ENCODE measurements around the gene BAIAP2. TPM values are rescaled to one million over a fixed set of nuclear protein-coding genes. Genes with fewer than 3 reads are reported as not detected.
"Not testable (repeated sequence)": the region's sequence is repeated elsewhere in the genome, so short reads cannot be mapped to it uniquely, and the experiment has no call there.

Gene BAIAP2
- polyA plus RNA-seq, 3 donors, result 42.8 to 49.4 (median 43.0) TPM

- DNase-seq, result no peak
These were observed 35.2 kb upstream of the BAIAP2 start for GRCh38 chr17:80999536-81000333.

GRCh38 chr17:81000334-81000630 is 34.7 kb upstream of the BAIAP2 start:
- no peak for DNase-seq

GRCh38 chr17:81000631-81001357 is 34.2 kb upstream of the BAIAP2 start:
- DNase-seq, result no peak

DNA sequence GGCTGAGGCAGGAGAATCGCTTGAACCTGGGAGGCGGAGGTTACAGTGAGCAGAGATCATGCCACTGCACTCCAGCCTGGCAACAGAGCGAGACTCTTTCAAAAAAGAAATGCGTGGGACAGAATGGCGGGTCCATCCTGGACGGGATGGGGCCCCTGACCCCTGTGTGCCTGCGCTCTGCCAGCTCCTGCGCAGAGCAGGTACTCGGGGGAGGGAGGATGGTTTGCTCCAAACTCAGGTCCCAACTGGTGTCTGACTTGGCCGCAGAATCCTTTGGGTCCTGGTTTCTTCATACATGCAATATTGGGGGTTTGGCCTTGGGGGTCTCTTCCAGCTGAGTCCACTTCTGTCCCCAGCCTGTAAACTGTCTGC is 33.0 kb upstream of the BAIAP2 start:
- no peak for DNase-seq

- DNase-seq, result no peak
These were observed 32.3 kb upstream of the BAIAP2 start for GRCh38 chr17:81002409-81003361.

DNA sequence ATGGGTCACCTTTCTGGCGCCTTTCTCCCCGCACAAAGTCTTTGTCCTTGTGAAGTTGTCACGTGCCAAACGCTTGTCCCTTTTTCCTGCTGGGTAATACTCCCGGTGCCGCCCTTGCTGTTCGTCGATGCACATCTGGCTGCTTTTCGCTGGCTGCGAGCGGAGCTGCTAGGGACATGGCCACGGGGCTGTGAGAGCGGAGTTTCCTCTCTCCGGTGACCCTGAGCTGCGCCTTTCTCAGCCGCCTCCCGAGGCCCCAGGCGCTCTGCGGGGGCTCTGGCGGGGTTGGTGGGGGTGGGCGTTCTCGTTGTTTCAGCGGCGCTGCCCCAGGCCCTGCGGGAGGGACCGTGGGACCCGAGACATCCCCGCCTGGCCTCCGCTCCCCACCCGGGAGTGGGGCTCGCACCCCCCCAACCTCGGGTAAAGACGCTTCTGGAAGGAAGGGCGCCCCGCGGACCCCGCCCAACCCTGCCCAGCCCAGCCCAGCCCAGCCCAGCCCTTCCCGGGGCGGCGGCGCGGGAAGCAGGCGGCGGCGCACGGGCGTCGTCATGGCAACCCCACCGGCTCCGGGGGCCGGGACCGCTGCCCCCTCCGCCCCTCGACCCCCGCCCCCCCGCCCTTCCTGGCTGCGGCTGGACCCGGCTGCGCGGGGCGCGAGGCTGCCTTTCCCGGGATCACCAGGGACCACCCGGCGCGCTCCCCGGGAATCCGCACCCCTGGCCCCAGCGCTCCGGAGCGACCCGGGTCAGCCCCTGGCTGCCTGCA is 31.1 kb upstream of the BAIAP2 start:
- no peak for DNase-seq

GRCh38 chr17:81006891-81007290 is 28.1 kb upstream of the BAIAP2 start:
- DNase-seq, result no peak

DNA sequence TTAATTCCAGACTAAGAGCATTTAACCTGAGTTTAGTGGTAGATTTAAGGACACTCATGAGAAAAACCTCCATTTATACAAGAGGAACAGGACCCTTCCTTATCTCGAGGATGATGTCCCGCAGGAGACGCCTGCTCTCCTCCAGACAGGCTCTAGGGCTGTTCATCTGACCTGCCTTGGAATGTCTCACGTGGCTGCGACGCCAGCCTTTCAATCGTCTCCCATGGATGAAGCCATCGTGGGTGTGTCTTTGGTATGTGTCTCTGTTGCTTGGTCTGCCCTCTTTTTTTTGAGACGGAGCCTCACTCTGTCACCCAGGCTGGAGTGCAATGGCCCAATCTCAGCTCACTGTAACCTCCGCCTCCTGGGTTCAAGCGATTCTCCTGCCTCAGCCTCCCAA is 26.8 kb upstream of the BAIAP2 start:
- no peak for DNase-seq

- DNase-seq, result no peak
These were observed 25.8 kb upstream of the BAIAP2 start for GRCh38 chr17:81009136-81009535.

GRCh38 chr17:81010935-81011334 is 24.0 kb upstream of the BAIAP2 start:
- no peak for DNase-seq

DNA sequence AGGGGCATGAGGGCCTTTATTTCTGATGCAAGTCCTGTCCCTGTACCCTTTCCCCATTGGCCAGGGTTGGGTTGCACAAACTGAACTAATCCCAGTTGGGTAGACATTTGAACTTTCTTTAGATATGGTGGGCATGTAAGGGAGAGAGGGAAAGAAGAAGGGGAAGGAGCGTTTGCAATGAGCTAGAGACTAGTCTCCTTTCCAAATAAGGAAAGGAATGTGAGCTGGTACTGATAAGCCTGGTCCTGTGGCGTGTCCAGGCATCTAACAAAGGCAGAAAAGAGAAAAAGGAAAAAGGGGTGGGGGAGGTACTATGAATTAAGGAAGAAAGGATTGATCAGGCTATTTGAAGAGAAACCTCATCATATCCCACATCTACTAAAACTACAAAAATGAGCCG is 23.0 kb upstream of the BAIAP2 start:
- no peak for DNase-seq

DNA sequence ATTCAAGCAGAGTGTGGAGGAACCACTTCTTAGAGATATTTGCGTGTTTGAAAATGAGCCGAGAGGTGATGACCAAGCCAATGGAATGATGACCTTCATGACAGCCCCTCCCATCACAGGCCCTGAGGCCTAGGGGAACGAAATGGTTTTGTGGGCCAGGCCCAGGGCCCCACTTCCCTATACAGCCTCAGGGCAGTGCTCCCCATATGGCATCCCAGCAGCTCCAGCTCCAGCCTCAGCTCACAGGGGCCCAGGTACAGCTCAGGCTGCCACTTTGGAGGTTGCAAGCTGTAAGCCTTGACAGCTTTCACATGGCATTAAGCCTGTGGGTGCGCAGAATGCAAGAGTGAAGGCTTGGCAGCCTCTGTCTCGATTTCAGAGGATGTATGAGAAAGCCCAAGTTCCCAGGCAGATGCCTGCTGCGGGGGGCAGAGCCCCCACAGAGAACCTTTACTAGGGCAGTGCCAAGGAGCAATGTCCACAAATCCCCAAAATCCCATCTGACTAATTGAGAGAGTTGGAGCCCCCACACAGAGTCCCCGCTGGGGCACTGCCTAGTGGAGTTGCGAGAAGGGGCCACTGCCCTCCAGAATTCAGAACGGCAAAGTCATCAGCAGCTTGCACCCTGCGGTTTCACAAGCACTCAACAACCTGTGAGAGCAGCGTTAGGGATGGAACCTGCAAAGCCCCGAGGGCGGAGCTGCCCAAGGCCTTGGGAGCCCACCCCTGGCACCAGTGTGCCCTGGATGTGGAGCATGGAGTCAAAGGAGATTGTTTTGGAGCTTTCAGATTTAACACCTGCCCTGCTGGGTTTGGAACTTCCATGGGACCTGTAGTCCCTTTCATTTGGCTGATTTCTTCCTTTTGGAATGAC is 22.1 kb upstream of the BAIAP2 start:
- DNase-seq, result no peak

DNA sequence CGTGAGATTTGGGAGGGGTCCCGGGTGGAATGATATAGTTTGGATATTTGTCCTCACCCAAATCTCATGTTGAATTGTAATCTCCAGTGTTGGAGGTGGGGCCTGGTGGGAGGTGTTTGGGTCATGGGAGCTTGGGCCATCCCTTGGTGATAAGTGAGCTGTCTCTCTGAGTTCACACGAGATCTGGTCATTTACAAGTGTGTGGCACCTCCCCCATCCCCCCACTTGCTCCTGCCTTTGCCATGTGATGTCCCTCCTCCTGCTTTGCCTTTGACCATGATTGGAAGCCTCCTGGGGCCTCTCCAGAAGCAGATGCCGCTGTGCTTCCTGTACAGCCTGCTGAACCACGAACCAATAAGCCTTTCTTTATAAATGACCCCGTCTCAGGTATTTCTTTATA is 21.3 kb upstream of the BAIAP2 start:
- no peak for DNase-seq

GRCh38 chr17:81015136-81015535 is 19.8 kb upstream of the BAIAP2 start:
- DNase-seq, result no peak

GRCh38 chr17:81016575-81016974 is 18.4 kb upstream of the BAIAP2 start:
- DNase-seq, result no peak

DNA sequence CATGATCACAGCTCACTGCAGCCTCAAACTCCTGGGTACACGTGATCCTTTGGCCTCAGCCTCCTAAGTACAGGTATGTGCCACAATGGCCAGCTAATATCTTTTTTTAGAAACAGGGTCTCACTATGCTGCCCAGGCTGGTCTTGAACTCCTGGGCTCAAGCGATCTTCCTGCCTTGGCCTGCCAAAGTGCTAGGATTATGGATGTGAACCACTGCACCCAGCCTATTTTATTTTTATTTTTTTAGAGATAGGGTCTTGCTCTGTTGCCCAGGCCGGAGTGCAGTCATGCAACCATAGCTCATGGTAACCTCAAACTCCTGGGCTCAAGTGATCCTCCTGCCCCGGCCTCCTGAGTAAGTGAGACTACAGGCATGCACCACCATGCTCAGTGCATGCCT is 17.6 kb upstream of the BAIAP2 start:
- DNase-seq, result not testable (repeated sequence)

GRCh38 chr17:81018044-81018802 is 16.7 kb upstream of the BAIAP2 start:
- DNase-seq, result peak; percentile 56

DNA sequence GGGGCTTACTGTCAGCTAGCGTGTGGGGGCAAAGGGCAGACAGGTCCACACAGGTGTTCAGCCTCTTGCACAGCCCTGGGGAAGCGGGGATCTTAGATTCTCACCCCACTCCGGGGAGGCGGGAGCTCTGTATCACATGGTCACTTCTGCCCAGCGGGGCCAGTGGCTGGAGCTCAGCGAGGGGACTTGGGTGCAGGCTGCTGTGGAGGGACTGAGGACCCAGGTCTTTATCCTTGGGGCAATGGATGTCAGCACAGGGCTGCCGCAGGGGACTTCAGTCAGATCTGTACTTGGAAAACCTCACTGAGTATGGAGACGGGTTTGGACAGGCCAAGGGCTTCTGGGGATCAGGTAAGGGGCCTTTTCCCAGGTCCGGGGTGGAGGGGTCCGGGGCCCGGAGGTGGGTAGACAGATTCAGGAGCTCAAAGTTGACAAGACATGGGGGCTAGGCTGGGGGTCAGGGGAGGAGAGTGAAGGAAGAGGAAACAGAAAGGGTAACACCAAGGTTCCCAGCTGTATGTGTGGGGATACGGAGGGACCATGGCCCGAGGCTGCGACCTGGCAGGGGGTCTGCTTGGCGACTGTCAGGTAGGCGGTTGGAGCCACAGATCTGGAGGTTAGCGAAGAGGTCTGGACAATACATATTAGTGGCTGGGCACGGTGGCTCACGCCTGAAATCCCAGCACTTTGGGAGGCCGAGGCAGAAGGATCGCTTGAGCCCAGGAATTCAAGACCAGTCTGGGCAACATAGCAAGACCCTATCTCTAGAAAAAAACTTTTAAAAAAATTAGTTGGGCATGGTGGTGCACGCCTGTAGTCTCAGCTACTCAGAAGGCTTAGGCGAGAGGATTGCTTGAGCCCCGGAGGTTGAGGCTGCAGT is 15.1 kb upstream of the BAIAP2 start:
- no peak for DNase-seq

DNA sequence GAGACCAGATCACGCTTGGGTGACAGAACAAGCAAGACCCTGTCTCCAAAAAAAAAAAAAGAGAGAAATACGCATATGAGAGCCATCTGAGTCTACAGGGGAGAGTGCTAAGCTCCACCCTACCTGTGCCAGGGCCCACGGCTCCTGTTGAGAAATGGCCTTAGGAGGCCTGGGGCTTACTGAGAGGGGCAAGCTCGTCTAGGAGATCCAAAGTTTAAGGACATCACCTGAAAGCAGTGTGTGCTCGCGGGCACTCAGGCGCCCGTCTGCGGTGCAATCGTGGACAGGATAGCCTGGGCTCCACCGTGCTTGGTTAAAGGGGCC is 14.5 kb upstream of the BAIAP2 start:
- DNase-seq, result no peak

Measured in renal pelvis (tissue), 4 donors.